Measurements from ENCODE around the gene ASCC3. TPM values are rescaled to one million over a fixed set of nuclear protein-coding genes. Genes with fewer than 3 reads are reported as not detected.

ASCC3 gene
- total and polyA plus RNA-seq, 12 donors, result 3.9 to 22.9 (median 16.1) TPM

DNA sequence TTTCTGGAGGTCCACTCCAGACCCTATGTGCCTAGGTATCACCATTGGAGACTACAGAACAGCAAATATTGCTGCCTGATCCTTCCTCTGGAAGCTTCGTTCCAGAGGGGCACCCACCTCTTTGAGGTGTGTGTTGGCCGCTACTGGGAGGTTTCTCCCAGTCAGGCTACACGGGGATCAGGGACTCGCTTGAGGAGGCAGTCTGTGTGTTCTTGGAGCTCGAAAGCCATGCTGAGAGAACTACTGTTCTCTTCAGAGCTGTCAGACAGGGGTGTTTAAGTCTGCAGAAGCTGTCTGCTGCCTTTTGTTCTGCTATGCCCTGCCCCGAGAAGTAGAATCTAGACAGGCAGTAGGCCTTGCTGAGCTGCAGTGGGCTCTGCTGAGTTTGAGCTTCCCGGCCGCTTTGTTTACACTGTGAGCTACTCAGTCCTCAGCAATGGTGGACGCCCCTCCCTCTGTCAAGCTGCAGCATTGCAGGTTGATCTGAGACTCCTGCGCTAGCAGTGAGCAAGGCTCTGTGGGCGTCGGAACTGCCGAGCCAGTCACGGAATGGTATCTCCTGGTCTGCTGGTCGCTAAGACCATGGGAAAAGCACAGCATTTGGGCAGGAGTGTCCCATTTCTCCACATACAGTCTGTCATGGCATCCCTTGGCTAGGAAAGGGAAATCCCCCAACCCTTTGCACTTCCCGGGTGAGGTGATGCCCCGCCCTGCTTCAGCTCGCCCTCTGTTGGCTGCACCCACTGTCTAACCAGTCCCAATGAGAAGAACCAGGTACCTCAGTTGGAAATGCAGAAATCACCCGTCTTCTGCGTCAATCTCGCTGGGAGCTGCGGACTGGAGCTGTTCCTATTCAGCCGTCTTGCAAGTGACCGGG is 32.5 kb upstream of the ASCC3 start:
- H3K4me1 ChIP-seq, result no peaks in the 10 kb centered on the region
- peak overlapping the region in 1 of 10 donors; percentile 3 for H3K4me3 ChIP-seq
- no peaks in the 10 kb centered on the region for H3K27me3 ChIP-seq
- ATAC-seq, result no peak
- peaks cover 0 to 4% (median 0%) of the 10 kb centered on the region in 11 donors for H3K9me3 ChIP-seq
- TF ChIP-seq, protein P1, sequence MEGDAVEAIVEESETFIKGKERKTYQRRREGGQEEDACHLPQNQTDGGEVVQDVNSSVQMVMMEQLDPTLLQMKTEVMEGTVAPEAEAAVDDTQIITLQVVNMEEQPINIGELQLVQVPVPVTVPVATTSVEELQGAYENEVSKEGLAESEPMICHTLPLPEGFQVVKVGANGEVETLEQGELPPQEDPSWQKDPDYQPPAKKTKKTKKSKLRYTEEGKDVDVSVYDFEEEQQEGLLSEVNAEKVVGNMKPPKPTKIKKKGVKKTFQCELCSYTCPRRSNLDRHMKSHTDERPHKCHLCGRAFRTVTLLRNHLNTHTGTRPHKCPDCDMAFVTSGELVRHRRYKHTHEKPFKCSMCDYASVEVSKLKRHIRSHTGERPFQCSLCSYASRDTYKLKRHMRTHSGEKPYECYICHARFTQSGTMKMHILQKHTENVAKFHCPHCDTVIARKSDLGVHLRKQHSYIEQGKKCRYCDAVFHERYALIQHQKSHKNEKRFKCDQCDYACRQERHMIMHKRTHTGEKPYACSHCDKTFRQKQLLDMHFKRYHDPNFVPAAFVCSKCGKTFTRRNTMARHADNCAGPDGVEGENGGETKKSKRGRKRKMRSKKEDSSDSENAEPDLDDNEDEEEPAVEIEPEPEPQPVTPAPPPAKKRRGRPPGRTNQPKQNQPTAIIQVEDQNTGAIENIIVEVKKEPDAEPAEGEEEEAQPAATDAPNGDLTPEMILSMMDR (IDR thresholded peaks at IDR 0.05), result no peak
- 71 to 75% methylated on average over 24 of the region's 24 CpGs for WGBS, 2 donors
- no peak overlapping the region for H3K27ac ChIP-seq
- DNase-seq, result no peak
- H3K36me3 ChIP-seq, result no peaks in the 10 kb centered on the region
- intact Hi-C loops (cut with DNase I), result no loop called here

DNA sequence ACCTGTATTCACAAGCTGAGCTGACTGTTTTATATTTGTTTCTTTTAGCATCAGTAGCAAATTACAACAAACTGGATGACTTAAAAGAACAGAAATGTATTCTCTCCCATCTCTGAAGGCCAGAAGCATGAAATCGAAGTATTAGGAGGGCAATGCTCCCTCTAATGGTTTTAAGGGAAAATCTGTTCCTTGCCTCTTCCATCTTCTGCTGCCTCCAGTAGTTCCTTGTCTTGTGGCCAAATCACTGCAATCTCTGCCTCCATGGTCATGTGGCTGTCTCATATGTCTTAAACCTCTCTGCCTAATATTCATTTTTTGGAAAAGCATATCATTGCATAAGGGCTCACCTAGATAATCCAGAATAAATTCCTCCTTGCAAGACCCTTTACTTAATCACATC is 25.2 kb upstream of the ASCC3 start:
- intact Hi-C loops (cut with DNase I), result no loop called here
- 49 to 70% methylated on average over 1 of the region's 1 CpG for WGBS, 2 donors
- no peaks in the 10 kb centered on the region for H3K36me3 ChIP-seq
- no peak overlapping the region for H3K4me3 ChIP-seq
- DNase-seq, result no peak
- no peak overlapping the region for H3K27ac ChIP-seq
- no peaks in the 10 kb centered on the region for H3K4me1 ChIP-seq
- H3K9me3 ChIP-seq, result peaks cover 0 to 4% (median 0%) of the 10 kb centered on the region in 11 donors
- TF ChIP-seq, protein P1 (IDR thresholded peaks at IDR 0.05), result no peak
- ATAC-seq, result no peak
- no peaks in the 10 kb centered on the region for H3K27me3 ChIP-seq

DNA sequence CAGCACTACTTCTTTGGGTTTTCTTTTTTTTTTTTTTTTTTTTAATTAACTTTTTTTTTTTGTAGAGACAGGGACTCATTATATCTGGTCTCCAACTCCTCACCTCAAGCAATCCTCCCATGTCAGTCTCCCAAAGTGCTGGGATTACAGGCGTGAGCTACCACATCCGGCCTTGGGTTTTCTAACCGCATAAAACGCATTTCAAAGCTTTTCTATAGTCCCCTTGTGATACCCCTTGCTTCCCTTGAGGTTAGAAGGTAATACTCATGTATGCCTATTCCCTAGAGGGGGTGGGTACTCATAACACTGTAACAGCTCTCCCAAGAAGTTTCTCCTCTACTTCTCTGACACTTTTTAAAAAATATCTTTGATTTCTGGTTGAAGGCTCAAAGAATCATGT is 23.9 kb upstream of the ASCC3 start:
- no peaks in the 10 kb centered on the region for H3K4me1 ChIP-seq
- no peaks in the 10 kb centered on the region for H3K36me3 ChIP-seq
- H3K9me3 ChIP-seq, result peaks cover 0 to 4% (median 0%) of the 10 kb centered on the region in 11 donors
- intact Hi-C loops (cut with DNase I), result no loop called here
- DNase-seq, result no peak
- H3K4me3 ChIP-seq, result no peak overlapping the region
- TF ChIP-seq, protein P1 (IDR thresholded peaks at IDR 0.05), result no peak
- no peak for ATAC-seq
- H3K27me3 ChIP-seq, result no peaks in the 10 kb centered on the region
- H3K27ac ChIP-seq, result no peak overlapping the region
- WGBS, 2 donors, result 69 to 84% methylated on average over 4 of the region's 4 CpGs

DNA sequence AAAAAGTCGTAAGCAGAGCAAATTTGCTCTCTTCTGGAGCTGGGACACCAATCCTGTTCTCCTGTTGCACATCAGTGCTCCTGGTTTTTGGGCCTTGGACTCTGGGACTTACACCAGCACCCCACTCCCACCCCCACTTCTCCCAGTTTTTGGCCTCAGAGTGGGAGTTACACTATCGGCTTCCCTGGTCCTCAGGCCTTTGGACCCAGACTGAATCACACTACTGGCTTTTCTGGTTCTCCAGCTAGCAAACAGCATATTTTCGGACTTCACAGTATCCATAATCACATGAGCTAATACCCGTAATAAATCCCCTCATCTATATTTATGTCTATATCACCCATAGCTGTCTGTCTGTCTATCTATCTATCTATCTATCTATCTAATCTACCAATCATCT is 23.2 kb upstream of the ASCC3 start:
- Histone ChIP-seq H3K27me3 (no peaks in the 10 kb centered on the region), H3K4me1 (no peaks in the 10 kb centered on the region), H3K4me3 (no peak overlapping the region), H3K36me3 (no peaks in the 10 kb centered on the region), H3K9me3 (peaks cover 0 to 2% (median 0%) of the 10 kb centered on the region in 11 donors), H3K27ac (no peak overlapping the region)
- WGBS, 2 donors, result 87% methylated on average over 4 of the region's 4 CpGs
- TF ChIP-seq, protein P1 (IDR thresholded peaks at IDR 0.05), result no peak
- intact Hi-C loops (cut with DNase I), result no loop called here
- DNase-seq (no peak), ATAC-seq (no peak)
